Activated CD8-positive, alpha-beta memory T cell treated with anti-CD3 and anti-CD28 coated beads for 36 hours (primary cell): Measurements from ENCODE around the gene RBM45. TPM values are rescaled to one million over a fixed set of nuclear protein-coding genes. Genes with fewer than 3 reads are reported as not detected.
"Not testable (repeated sequence)": the region's sequence is repeated elsewhere in the genome, so short reads cannot be mapped to it uniquely, and the experiment has no call there.

Experiments
- CTCF ChIA-PET: fragments of 350-600 bp; sonication (Branson Sonifier 250); formaldehyde crosslinking; loops from one replicate; lab custom pipeline; 2021; ENCODE audit warnings: antibody characterized with exemption; lab: Charles Lee
- POLR2A ChIA-PET: fragments of 350-600 bp; sonication (Branson Sonifier 250); formaldehyde crosslinking; loops from one replicate; lab custom pipeline; 2021; ENCODE audit warnings: antibody characterized with exemption; lab: Charles Lee
- total RNA-seq, 2 experiments: library from RNA; stranded (reverse); gene quantifications; one replicate each; pipeline ENCODE4 v1.2.3, GENCODE V29; 2021

RBM45 gene
- total RNA-seq, 2 experiments from 2014 or later: 13.8 to 15.0 TPM

DNA sequence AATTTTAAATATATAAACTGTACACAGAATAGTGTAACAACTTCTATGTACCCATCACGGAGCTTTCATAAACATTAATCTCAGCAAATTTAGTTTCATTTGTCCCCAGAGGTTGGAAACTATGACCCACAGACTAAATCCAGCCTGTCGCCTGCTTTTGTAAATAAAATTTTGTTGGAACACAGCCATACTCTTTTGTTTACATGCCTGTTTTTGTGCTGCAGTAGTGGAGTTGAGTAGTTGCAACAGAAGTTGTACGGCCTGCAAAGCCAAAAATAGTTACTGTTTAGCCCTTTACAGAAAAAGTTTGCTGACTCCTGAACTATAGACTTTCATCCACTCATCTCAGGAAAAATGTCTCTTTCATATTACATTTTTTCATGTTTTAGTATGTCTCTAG lies 39.8 kb downstream of the RBM45 start:
- ChIA-PET CTCF (no interaction called here), POLR2A (no interaction called here)

- ChIA-PET POLR2A (no interaction called here), CTCF (no interaction called here)
Observed at GRCh38 chr2:178152542-178152941, 40.3 kb downstream of the RBM45 start.

DNA sequence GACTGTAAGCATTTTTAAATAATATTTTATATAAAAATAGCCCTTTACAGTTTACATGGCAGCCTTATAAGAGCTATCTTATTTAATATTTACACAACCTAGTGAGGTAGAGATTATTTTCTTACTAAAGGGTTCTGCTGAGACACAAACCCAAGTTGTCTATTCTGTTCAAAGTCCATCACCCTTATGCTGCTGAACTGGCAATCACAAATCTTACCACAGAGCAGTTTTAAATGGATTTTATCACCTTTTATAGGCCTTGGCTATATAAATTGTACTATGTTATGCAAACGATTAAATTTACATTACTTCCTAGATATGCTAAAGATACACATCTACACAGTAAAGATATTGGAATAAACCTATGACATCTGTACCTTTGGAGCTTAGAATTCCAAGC lies 40.7 kb downstream of the RBM45 start:
- POLR2A ChIA-PET: no interaction called here
- CTCF ChIA-PET: interaction anchor here (0.6 kb wide), 1 partner anchor 45 kb away, joined by 3 read pairs; no protein-coding TSS in a partner anchor

DNA sequence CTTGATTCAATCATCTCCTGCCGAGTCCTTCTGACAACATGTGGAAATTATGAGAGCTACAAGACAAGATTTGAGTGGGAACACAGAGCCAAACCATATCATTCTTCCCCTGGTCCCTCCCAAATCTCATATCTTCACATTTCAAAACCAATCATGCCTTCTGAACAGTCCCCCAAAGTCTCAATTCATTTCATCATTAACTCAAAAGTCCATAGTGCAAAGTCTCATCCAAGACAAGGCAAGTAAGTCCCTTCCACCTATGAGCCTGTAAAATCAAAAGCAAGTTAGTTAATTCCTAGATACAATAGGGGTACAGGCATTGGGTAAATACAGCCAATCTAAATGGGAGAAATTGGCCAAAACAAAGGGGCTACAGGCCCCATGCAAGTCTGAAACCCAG lies 41.6 kb downstream of the RBM45 start:
- POLR2A ChIA-PET, CTCF ChIA-PET: not testable (repeated sequence)

- POLR2A ChIA-PET: no interaction called here
- CTCF ChIA-PET: no interaction called here
Observed at GRCh38 chr2:178155524-178155923, 43.3 kb downstream of the RBM45 start.

DNA sequence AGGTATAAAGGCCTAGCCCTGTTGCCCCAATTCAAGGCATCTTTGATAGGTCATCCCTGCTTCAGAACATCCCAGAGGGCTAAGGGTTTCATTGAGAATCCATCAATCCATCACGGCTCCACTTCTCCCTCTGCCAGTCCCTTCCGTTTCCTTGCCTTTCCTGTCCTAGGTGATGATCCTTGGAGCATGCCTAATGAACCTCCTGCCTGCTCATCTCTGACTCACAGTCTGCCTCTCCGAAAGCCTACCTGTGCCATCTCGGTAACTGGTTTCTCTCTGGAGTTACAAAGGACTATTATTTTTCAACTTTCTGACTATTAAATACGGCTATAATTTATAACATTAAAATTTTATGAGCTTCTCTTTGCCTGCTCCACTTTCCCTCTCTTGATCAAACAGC lies 45.3 kb downstream of the RBM45 start:
- CTCF ChIA-PET: no interaction called here
- POLR2A ChIA-PET: no interaction called here

DNA sequence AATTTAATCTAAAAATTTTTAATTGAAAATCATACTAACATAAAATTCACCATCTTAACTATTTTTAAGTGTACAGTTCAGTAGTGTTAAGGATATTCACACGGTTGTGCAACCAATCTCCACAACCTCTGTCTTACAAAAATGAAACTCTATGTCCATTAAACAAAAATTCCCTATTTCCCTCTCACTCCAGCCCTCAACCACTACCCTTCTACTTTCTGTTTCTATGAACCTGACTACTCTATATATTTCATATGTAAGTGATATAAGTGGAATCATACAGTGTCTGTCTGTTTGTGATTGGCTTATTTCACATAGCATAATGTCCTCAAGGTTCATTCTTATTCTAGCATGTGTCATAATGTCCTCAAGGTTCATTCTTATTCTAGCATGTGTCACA lies 47.7 kb downstream of the RBM45 start:
- CTCF ChIA-PET: no interaction called here
- POLR2A ChIA-PET: no interaction called here

GRCh38 chr2:178160601-178161000 lies 48.4 kb downstream of the RBM45 start:
- POLR2A ChIA-PET: no interaction called here
- CTCF ChIA-PET: no interaction called here

GRCh38 chr2:178163395-178163794 lies 51.2 kb downstream of the RBM45 start:
- POLR2A ChIA-PET: no interaction called here
- CTCF ChIA-PET: no interaction called here

- ChIA-PET POLR2A (no interaction called here), CTCF (no interaction called here)
Observed at GRCh38 chr2:178163911-178164310, 51.7 kb downstream of the RBM45 start.

DNA sequence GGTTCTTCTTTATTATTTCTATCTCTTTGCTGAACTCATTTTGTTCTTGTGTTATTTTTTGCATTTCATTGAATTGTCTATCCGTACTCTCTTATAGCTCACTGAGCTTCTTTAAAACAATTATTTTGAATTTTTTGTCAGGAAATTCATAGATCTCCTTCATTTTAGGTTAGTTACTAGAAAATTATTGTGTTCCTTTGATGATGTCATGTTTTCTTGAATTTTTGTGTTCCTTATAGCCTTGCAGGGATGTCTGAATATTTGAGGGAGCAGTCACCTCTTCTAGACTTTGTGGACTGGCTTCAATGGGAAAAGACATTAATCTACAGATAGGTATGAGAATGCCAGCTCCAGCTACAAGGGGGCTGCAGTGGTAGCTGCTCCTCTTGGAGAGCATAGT lies 61.4 kb downstream of the RBM45 start:
- ChIA-PET CTCF (no interaction called here), POLR2A (no interaction called here)

DNA sequence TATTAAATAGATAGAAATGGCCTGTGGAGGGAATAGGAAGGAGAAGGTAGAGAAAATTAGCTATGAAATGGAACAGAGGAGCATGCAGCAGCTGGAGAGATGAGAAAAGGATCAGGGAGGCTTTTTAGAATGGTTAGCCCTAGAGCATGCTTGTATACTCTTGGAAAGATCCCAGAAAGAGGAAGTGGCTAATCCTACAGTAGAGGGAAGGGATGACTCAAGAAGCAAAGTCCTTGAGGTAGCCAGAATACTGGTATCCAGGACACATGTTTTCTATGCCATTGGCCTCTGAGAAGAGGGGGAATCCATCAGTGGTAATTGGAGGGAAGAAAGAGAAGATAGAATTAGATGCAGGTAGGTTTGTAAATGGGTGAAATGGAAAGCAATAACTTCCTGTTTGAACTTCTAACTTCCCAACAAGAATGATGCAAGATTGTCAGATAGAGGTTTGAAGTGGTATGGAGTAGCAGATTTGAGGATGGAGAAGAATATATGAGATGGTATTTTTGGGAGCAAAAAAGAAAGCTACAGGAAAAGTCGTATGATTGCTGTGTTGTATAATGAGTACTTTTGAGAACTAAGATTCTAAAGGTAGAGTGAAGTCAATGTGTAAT lies 64.9 kb downstream of the RBM45 start:
- ChIA-PET POLR2A (no interaction called here), CTCF (no interaction called here)

Other genes with a start within 250 kb of the RBM45 start
- not detected for gene PDE11A, start 39.7 kb upstream of the RBM45 start, total RNA-seq
- 1 to 10 TPM; 2.0 to 2.7 TPM for gene OSBPL6, start 82.1 kb downstream of the RBM45 start, total RNA-seq